ENCODE data around the gene BCAS4.

- TF ChIP-seq CTCF (IDR thresholded peaks at IDR 0.05) (no peak), POLR2A (IDR thresholded peaks at IDR 0.05) (no peak)
Observed at GRCh38 chr20:50813101-50813643, 18.3 kb downstream of the BCAS4 start.

Data from right lobe of liver (tissue), 4 donors.